ENCODE measurements around the gene APEH. TPM values are rescaled to one million over a fixed set of nuclear protein-coding genes. Genes with fewer than 3 reads are reported as not detected.

The APEH gene
- total and polyA plus RNA-seq, 2 donors (not counting 1 experiment from before 2014, with no cell fraction given) = 52.6 to 137 TPM

DNA sequence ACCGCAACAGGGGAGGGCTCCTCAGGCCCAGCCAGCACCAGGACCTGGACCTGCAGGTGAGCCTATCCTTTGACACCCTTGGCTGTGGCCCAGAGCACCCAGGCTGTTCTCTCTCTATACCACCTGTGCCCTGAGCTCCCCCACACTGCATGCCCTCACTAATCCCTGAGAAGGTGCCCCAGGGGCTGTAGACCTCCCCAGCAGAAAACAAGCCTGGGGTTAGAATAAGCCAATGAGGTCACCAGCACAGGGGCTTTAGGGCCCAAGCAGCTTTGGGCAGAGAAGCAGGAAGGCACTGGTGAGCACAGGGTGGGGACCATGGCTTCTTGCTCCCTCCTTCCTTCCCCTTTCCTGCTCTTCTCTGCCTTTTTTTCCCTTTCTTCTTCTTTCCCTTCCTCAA, 10.3 kb upstream of the APEH start:
- H3K79me2 ChIP-seq (ENCODE audit: control insufficient read depth, insufficient read depth, low read length) = no peaks in the 10 kb centered on the region
- no peaks in the 10 kb centered on the region for H4K20me1 ChIP-seq (ENCODE audit: control insufficient read depth, extremely low read depth, insufficient read depth, low read length)
- no peak overlapping the region for H3K27ac ChIP-seq (ENCODE audit: insufficient read depth, low read length)
- H3K4me2 ChIP-seq (ENCODE audit: extremely low read depth, insufficient read depth, low read length) = no peak overlapping the region
- peaks cover 6% of the 10 kb centered on the region for H3K27me3 ChIP-seq (ENCODE audit: control insufficient read depth, insufficient read depth, low read length)
- no peaks in the 10 kb centered on the region for H3K9me3 ChIP-seq (ENCODE audit: control insufficient read depth, insufficient read depth, low read depth, low read length)
- DNase-seq (ENCODE audit: low read depth in 2 of 2) = no peak
- H3K4me1 ChIP-seq (ENCODE audit: control insufficient read depth, extremely low read depth, insufficient read depth, low read length) = no peaks in the 10 kb centered on the region
- no peak overlapping the region for H3K9ac ChIP-seq (ENCODE audit: insufficient read depth, low read length)
- H2AFZ ChIP-seq (ENCODE audit: low read length) = no peak overlapping the region
- TF ChIP-seq EZH2 (IDR thresholded peaks at IDR 0.05; ENCODE audit: low read length, missing control alignments) = no peak
- TF ChIP-seq, protein P1, sequence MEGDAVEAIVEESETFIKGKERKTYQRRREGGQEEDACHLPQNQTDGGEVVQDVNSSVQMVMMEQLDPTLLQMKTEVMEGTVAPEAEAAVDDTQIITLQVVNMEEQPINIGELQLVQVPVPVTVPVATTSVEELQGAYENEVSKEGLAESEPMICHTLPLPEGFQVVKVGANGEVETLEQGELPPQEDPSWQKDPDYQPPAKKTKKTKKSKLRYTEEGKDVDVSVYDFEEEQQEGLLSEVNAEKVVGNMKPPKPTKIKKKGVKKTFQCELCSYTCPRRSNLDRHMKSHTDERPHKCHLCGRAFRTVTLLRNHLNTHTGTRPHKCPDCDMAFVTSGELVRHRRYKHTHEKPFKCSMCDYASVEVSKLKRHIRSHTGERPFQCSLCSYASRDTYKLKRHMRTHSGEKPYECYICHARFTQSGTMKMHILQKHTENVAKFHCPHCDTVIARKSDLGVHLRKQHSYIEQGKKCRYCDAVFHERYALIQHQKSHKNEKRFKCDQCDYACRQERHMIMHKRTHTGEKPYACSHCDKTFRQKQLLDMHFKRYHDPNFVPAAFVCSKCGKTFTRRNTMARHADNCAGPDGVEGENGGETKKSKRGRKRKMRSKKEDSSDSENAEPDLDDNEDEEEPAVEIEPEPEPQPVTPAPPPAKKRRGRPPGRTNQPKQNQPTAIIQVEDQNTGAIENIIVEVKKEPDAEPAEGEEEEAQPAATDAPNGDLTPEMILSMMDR (conservative IDR thresholded peaks at IDR 0.05 in 1 of 2, IDR thresholded peaks at IDR 0.05 in 1 of 2; ENCODE audit: low read depth in 1 of 2, low read length in 2 of 2) = no peak
- H3K36me3 ChIP-seq (ENCODE audit: control insufficient read depth, insufficient read depth, low read length) = no peaks in the 10 kb centered on the region
- H3K4me3 ChIP-seq (replicated peaks in 1 of 4; ENCODE audit: control extremely low read depth in 1 of 4, insufficient read depth in 1 of 4, low read depth in 3 of 4, low read length in 4 of 4) = no peak overlapping the region

DNA sequence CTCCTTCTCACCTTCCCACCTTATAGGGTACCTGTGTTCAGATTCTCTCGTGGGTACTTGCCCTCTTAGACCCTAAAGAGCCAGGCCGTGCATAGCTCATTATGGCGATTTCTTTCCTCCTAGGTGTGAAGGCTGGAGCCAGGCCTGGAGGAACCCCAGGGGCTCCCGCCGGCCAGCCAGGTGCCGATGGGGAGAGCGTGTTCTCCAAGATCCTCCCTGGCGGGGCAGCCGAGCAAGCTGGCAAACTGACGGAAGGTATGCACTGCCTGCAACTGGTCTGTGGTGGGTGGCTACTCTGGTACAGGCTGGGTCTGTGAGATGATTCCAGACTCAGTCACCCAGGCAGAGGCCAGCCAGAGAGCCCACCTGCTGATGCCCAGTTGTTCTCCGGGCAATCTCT, 9.9 kb upstream of the APEH start:
- H3K9me3 ChIP-seq (ENCODE audit: control insufficient read depth, insufficient read depth, low read depth, low read length) = no peaks in the 10 kb centered on the region
- no peak overlapping the region for H3K27ac ChIP-seq (ENCODE audit: insufficient read depth, low read length)
- no peak overlapping the region for H2AFZ ChIP-seq (ENCODE audit: low read length)
- H3K4me2 ChIP-seq (ENCODE audit: extremely low read depth, insufficient read depth, low read length) = no peak overlapping the region
- H3K27me3 ChIP-seq (ENCODE audit: control insufficient read depth, insufficient read depth, low read length) = peaks cover 6% of the 10 kb centered on the region
- no peaks in the 10 kb centered on the region for H3K79me2 ChIP-seq (ENCODE audit: control insufficient read depth, insufficient read depth, low read length)
- no peak overlapping the region for H3K9ac ChIP-seq (ENCODE audit: insufficient read depth, low read length)
- H3K4me1 ChIP-seq (ENCODE audit: control insufficient read depth, extremely low read depth, insufficient read depth, low read length) = no peaks in the 10 kb centered on the region
- TF ChIP-seq, protein P1 (conservative IDR thresholded peaks at IDR 0.05 in 1 of 2, IDR thresholded peaks at IDR 0.05 in 1 of 2; ENCODE audit: low read depth in 1 of 2, low read length in 2 of 2) = no peak
- TF ChIP-seq EZH2 (IDR thresholded peaks at IDR 0.05; ENCODE audit: low read length, missing control alignments) = no peak
- H3K36me3 ChIP-seq (ENCODE audit: control insufficient read depth, insufficient read depth, low read length) = no peaks in the 10 kb centered on the region
- H3K4me3 ChIP-seq (replicated peaks in 1 of 4; ENCODE audit: control extremely low read depth in 1 of 4, insufficient read depth in 1 of 4, low read depth in 3 of 4, low read length in 4 of 4) = no peak overlapping the region
- no peak for DNase-seq (ENCODE audit: low read depth in 2 of 2)
- no peaks in the 10 kb centered on the region for H4K20me1 ChIP-seq (ENCODE audit: control insufficient read depth, extremely low read depth, insufficient read depth, low read length)

DNA sequence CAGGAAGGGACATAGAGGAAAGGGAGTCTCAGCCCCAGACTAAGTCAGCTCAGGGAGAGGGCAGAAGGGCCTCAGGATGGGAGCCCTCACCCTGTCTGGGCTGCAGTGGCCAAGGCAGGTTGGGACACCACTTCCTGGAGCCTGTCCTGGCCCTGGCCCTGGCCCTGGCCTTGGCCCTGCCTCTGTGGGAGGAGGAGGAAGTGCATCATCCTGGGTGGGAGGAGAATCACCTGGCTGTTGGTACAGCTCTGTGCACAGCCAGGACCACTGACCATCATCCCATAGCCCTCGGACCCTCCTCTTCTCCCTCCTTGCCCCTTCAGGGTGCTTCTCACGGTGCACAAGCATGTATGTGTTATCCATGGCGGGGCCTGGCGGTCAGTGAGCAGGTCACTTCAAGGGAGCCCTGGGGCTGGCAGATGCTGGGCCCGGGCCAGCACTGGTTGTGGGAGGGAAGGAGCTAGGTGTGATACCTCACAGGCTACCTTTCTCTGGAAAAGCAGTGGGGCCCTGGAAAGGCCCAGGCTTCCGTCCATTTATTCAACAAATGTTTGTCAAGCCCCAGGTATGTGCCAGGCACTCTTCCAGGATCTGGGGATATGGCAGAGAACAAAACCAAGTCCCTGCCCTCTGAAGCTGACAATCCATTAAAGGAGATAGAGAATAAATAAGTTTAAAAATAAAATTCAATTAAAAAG, 8.2 kb upstream of the APEH start:
- no peak overlapping the region for H3K4me2 ChIP-seq (ENCODE audit: extremely low read depth, insufficient read depth, low read length)
- no peaks in the 10 kb centered on the region for H3K9me3 ChIP-seq (ENCODE audit: control insufficient read depth, insufficient read depth, low read depth, low read length)
- no peak overlapping the region for H3K4me3 ChIP-seq (replicated peaks in 1 of 4; ENCODE audit: control extremely low read depth in 1 of 4, insufficient read depth in 1 of 4, low read depth in 3 of 4, low read length in 4 of 4)
- peaks cover 6% of the 10 kb centered on the region for H3K27me3 ChIP-seq (ENCODE audit: control insufficient read depth, insufficient read depth, low read length)
- no peaks in the 10 kb centered on the region for H3K4me1 ChIP-seq (ENCODE audit: control insufficient read depth, extremely low read depth, insufficient read depth, low read length)
- TF ChIP-seq, protein P1 (conservative IDR thresholded peaks at IDR 0.05 in 1 of 2, IDR thresholded peaks at IDR 0.05 in 1 of 2; ENCODE audit: low read depth in 1 of 2, low read length in 2 of 2) = no peak
- no peak for TF ChIP-seq EZH2 (IDR thresholded peaks at IDR 0.05; ENCODE audit: low read length, missing control alignments)
- DNase-seq (ENCODE audit: low read depth in 2 of 2) = no peak
- H4K20me1 ChIP-seq (ENCODE audit: control insufficient read depth, extremely low read depth, insufficient read depth, low read length) = no peaks in the 10 kb centered on the region
- no peak overlapping the region for H2AFZ ChIP-seq (ENCODE audit: low read length)
- H3K79me2 ChIP-seq (ENCODE audit: control insufficient read depth, insufficient read depth, low read length) = no peaks in the 10 kb centered on the region
- H3K36me3 ChIP-seq (ENCODE audit: control insufficient read depth, insufficient read depth, low read length) = no peaks in the 10 kb centered on the region
- no peak overlapping the region for H3K27ac ChIP-seq (ENCODE audit: insufficient read depth, low read length)
- no peak overlapping the region for H3K9ac ChIP-seq (ENCODE audit: insufficient read depth, low read length)

Data from fibroblast of lung (primary cell).